ENCODE data around the gene TERT.
"Not testable (repeated sequence)": the region's sequence is repeated elsewhere in the genome, so short reads cannot be mapped to it uniquely, and the experiment has no call there.

The TERT gene

GRCh38 chr5:1292139-1292538 lies 2.7 kb downstream of the TERT start:
- TF ChIP-seq CTCF (IDR thresholded peaks at IDR 0.05; ENCODE audit: low read depth, low read length) (no peak), EZH2phosphoT487 (IDR thresholded peaks at IDR 0.05; ENCODE audit: low read depth) (no peak)
- no peak overlapping the region for H3K27ac ChIP-seq (ENCODE audit: low read length)
- no peaks in the 10 kb centered on the region for H3K79me2 ChIP-seq (ENCODE audit: low read length)
- no peaks in the 10 kb centered on the region for H3K27me3 ChIP-seq (ENCODE audit: low read depth, low read length)
- no peak overlapping the region for H3K4me3 ChIP-seq (ENCODE audit: low read length)
- no peak overlapping the region for H3K9ac ChIP-seq (ENCODE audit: low read length)
- H3K9me3 ChIP-seq (ENCODE audit: insufficient read depth, low read length), result no peaks in the 10 kb centered on the region
- no peak overlapping the region for H2AFZ ChIP-seq (ENCODE audit: low read depth, low read length)
- H3K4me1 ChIP-seq (ENCODE audit: low read length), result peaks cover 1% of the 10 kb centered on the region; the same call in 1 of the 2 replicates
- no peak overlapping the region for H3K4me2 ChIP-seq (ENCODE audit: low read length)
- no peaks in the 10 kb centered on the region for H4K20me1 ChIP-seq (ENCODE audit: insufficient read depth, low read length)
- no peaks in the 10 kb centered on the region for H3K36me3 ChIP-seq (replicated peaks; ENCODE audit: low read depth, low read length)

- Histone ChIP-seq H3K4me3 (ENCODE audit: low read length) (no peak overlapping the region), H2AFZ (ENCODE audit: low read depth, low read length) (no peak overlapping the region), H3K4me1 (ENCODE audit: low read length) (no peaks in the 10 kb centered on the region), H3K9me3 (ENCODE audit: insufficient read depth, low read length) (no peaks in the 10 kb centered on the region), H3K27ac (ENCODE audit: low read length) (no peak overlapping the region), H3K27me3 (ENCODE audit: low read depth, low read length) (no peaks in the 10 kb centered on the region), H4K20me1 (ENCODE audit: insufficient read depth, low read length) (no peaks in the 10 kb centered on the region), H3K4me2 (ENCODE audit: low read length) (no peak overlapping the region), H3K79me2 (ENCODE audit: low read length) (no peaks in the 10 kb centered on the region), H3K9ac (ENCODE audit: low read length) (no peak overlapping the region), H3K36me3 (replicated peaks; ENCODE audit: low read depth, low read length) (no peaks in the 10 kb centered on the region)
- TF ChIP-seq CTCF (IDR thresholded peaks at IDR 0.05; ENCODE audit: low read depth, low read length) (no peak), EZH2phosphoT487 (IDR thresholded peaks at IDR 0.05; ENCODE audit: low read depth) (no peak)
Measured at GRCh38 chr5:1291611-1292080, 3.2 kb downstream of the TERT start.

- not testable (repeated sequence) for H3K27ac ChIP-seq (ENCODE audit: low read length); H3K9ac ChIP-seq (ENCODE audit: low read length); H4K20me1 ChIP-seq (ENCODE audit: insufficient read depth, low read length); H3K79me2 ChIP-seq (ENCODE audit: low read length); H3K27me3 ChIP-seq (ENCODE audit: low read depth, low read length); H2AFZ ChIP-seq (ENCODE audit: low read depth, low read length); H3K4me1 ChIP-seq (ENCODE audit: low read length); H3K9me3 ChIP-seq (ENCODE audit: insufficient read depth, low read length); H3K4me3 ChIP-seq (ENCODE audit: low read length); H3K36me3 ChIP-seq (replicated peaks; ENCODE audit: low read depth, low read length); H3K4me2 ChIP-seq (ENCODE audit: low read length)
Measured at GRCh38 chr5:1290956-1291355, 3.9 kb downstream of the TERT start.

GRCh38 chr5:1289559-1289958 lies 5.3 kb downstream of the TERT start:
- H3K4me1 ChIP-seq (ENCODE audit: low read length); H3K27ac ChIP-seq (ENCODE audit: low read length); H4K20me1 ChIP-seq (ENCODE audit: insufficient read depth, low read length); H3K9ac ChIP-seq (ENCODE audit: low read length); H2AFZ ChIP-seq (ENCODE audit: low read depth, low read length); H3K4me2 ChIP-seq (ENCODE audit: low read length); H3K36me3 ChIP-seq (replicated peaks; ENCODE audit: low read depth, low read length); H3K9me3 ChIP-seq (ENCODE audit: insufficient read depth, low read length); H3K4me3 ChIP-seq (ENCODE audit: low read length); H3K79me2 ChIP-seq (ENCODE audit: low read length); H3K27me3 ChIP-seq (ENCODE audit: low read depth, low read length): not testable (repeated sequence)

- H3K4me1 ChIP-seq (ENCODE audit: low read length), result no peaks in the 10 kb centered on the region
- no peak overlapping the region for H3K4me3 ChIP-seq (ENCODE audit: low read length)
- H3K4me2 ChIP-seq (ENCODE audit: low read length), result no peak overlapping the region
- no peaks in the 10 kb centered on the region for H3K36me3 ChIP-seq (replicated peaks; ENCODE audit: low read depth, low read length)
- H3K27me3 ChIP-seq (ENCODE audit: low read depth, low read length), result no peaks in the 10 kb centered on the region
- no peaks in the 10 kb centered on the region for H4K20me1 ChIP-seq (ENCODE audit: insufficient read depth, low read length)
- H2AFZ ChIP-seq (ENCODE audit: low read depth, low read length), result no peak overlapping the region
- no peak overlapping the region for H3K27ac ChIP-seq (ENCODE audit: low read length)
- H3K9me3 ChIP-seq (ENCODE audit: insufficient read depth, low read length), result no peaks in the 10 kb centered on the region
- TF ChIP-seq EZH2phosphoT487 (IDR thresholded peaks at IDR 0.05; ENCODE audit: low read depth) (no peak), CTCF (IDR thresholded peaks at IDR 0.05; ENCODE audit: low read depth, low read length) (no peak)
- no peak overlapping the region for H3K9ac ChIP-seq (ENCODE audit: low read length)
- H3K79me2 ChIP-seq (ENCODE audit: low read length), result no peaks in the 10 kb centered on the region
Measured at GRCh38 chr5:1288439-1289335, 6.2 kb downstream of the TERT start.
